B cell (primary cell): Measurements from ENCODE around the gene SNED1.

Experiments
- EZH2 ChIP-seq: IDR thresholded peaks from 2 replicates; pipeline ENCODE4 v1.6.1; 2012; ENCODE audit warnings: borderline replicate concordance, low read depth, mild to moderate bottlenecking, moderate library complexity, low read length; ENCODE audit not compliant: insufficient read depth, poor library complexity, severe bottlenecking
- TF ChIP-seq, protein P1 (sequence below): fragments of 200-600 bp; IDR thresholded peaks from one replicate; pipeline ENCODE4 v1.8.0; 2022; ENCODE audit warnings: antibody characterized with exemption, mild to moderate bottlenecking

DNA sequence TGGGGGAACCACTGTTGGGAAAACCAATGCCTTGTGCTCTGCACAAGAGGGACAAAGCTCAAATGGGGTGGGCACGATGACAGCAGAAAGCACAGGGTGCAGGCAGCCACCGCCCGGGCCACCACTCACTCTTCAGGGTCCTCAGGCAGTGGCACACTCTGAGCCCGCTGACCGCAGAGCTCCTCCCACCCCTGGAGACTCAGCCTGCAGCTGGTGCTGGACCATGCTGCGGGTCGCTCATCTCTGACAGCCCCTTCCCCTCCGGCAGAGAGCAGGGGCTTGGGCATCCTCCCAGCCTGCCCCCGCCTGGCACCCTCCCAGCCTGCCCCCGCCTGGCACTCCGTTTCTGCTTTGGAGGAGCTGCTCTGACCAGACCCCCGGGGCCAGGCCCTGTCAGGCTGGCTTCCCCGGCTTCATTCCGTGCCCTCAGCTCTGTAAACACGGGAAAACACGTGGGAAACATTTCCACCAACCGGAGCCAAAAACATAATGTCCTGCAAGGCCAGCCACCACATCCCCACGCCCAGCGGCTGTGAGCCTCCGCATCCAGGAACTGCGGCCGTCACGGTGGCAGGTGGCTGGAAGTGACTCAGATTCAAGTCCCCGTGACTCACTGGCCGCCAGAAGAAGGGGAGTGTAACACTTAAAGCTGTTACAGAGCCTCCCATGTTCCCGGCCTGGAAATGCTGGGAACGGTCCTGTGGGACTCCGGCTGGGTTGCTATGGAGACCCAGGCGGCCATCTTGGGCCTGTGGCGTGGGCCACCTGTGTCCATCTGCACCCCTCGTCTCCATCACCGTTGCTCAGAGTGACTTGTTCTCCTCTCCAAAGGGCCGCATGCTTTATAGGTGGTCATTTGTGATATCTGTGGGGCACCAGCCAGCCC is 6.8 kb upstream of the SNED1 start:
- TF ChIP-seq, protein P1, sequence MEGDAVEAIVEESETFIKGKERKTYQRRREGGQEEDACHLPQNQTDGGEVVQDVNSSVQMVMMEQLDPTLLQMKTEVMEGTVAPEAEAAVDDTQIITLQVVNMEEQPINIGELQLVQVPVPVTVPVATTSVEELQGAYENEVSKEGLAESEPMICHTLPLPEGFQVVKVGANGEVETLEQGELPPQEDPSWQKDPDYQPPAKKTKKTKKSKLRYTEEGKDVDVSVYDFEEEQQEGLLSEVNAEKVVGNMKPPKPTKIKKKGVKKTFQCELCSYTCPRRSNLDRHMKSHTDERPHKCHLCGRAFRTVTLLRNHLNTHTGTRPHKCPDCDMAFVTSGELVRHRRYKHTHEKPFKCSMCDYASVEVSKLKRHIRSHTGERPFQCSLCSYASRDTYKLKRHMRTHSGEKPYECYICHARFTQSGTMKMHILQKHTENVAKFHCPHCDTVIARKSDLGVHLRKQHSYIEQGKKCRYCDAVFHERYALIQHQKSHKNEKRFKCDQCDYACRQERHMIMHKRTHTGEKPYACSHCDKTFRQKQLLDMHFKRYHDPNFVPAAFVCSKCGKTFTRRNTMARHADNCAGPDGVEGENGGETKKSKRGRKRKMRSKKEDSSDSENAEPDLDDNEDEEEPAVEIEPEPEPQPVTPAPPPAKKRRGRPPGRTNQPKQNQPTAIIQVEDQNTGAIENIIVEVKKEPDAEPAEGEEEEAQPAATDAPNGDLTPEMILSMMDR = no peak
- no peak for TF ChIP-seq EZH2
